SK-N-SH (cell line): ENCODE measurements around the gene CCDC141.
"Not testable (repeated sequence)": the region's sequence is repeated elsewhere in the genome, so short reads cannot be mapped to it uniquely, and the experiment has no call there.

Experiments
- CHD2 ChIP-seq: fragments of 150-350 bp; IDR thresholded peaks from 2 replicates; pipeline ENCODE4 v1.6.1; 2018; ENCODE audit warnings: low read length; ENCODE audit not compliant: partially characterized antibody
- CTCF ChIP-seq: fragments of 200-600 bp; sonication (generic); IDR thresholded peaks from 2 replicates; pipeline ENCODE4 v1.6.1; 2017; ENCODE audit warnings: antibody characterized with exemption, mild to moderate bottlenecking, moderate library complexity
- EP300 ChIP-seq, 2 experiments: IDR thresholded peaks; 2 replicates each; pipeline versions ENCODE4 v1.4.0 to v1.6.1; 2012; ENCODE audit warnings: borderline replicate concordance in 1 of 2, low read depth in 1 of 2, low read length in 1 of 2
- MAX ChIP-seq: IDR thresholded peaks from 2 replicates; pipeline ENCODE4 v1.4.0; 2012; ENCODE audit warnings: low read depth
- MEF2A ChIP-seq: IDR thresholded peaks from 2 replicates; pipeline ENCODE4 v1.4.0; 2012; ENCODE audit warnings: low read depth, borderline replicate concordance
- POLR2AphosphoS5 ChIP-seq: IDR thresholded peaks from 2 replicates; pipeline ENCODE4 v1.6.1; 2012; ENCODE audit warnings: low read depth, low read length
- SMC3 ChIP-seq: IDR thresholded peaks from 2 replicates; pipeline ENCODE4 v1.6.1; 2012; ENCODE audit warnings: low read depth, low read length, improper control_type of control experiment
- TEAD4 ChIP-seq: IDR thresholded peaks from 2 replicates; pipeline ENCODE4 v1.4.0; 2012; ENCODE audit warnings: mild to moderate bottlenecking, borderline replicate concordance; ENCODE audit not compliant: insufficient read depth
- TF ChIP-seq, protein P1 (sequence below): IDR thresholded peaks from 2 replicates; pipeline ENCODE4 v1.6.1; 2012; ENCODE audit warnings: mild to moderate bottlenecking, low read depth, low read length, moderate library complexity

DNA sequence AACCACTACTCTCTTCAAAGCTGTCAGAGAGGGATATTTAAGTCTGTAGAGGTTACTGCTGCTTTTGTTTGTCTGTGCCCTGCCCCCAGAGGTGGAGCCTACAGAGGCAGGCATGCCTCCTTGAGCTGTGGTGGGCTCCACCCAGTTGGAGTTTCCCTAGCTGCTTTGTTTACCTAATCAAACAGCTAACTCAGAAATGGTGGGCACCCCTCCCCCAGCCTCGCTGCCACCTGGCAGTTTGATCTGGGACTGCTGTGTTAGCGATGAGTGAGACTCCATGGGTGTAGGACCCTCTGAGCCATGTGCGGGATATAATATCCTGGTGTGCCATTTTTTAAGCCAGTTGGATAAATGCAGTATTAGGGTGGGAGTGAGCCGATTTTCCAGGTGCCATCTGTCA, 43.0 kb upstream of the CCDC141 start:
- not testable (repeated sequence) for TF ChIP-seq CTCF; EP300 (IDR thresholded peaks at IDR 0.05; ENCODE audit: borderline replicate concordance in 1 of 2, low read depth in 1 of 2, low read length in 1 of 2); CHD2; POLR2AphosphoS5; MAX; MEF2A; TEAD4; SMC3
- TF ChIP-seq, protein P1, sequence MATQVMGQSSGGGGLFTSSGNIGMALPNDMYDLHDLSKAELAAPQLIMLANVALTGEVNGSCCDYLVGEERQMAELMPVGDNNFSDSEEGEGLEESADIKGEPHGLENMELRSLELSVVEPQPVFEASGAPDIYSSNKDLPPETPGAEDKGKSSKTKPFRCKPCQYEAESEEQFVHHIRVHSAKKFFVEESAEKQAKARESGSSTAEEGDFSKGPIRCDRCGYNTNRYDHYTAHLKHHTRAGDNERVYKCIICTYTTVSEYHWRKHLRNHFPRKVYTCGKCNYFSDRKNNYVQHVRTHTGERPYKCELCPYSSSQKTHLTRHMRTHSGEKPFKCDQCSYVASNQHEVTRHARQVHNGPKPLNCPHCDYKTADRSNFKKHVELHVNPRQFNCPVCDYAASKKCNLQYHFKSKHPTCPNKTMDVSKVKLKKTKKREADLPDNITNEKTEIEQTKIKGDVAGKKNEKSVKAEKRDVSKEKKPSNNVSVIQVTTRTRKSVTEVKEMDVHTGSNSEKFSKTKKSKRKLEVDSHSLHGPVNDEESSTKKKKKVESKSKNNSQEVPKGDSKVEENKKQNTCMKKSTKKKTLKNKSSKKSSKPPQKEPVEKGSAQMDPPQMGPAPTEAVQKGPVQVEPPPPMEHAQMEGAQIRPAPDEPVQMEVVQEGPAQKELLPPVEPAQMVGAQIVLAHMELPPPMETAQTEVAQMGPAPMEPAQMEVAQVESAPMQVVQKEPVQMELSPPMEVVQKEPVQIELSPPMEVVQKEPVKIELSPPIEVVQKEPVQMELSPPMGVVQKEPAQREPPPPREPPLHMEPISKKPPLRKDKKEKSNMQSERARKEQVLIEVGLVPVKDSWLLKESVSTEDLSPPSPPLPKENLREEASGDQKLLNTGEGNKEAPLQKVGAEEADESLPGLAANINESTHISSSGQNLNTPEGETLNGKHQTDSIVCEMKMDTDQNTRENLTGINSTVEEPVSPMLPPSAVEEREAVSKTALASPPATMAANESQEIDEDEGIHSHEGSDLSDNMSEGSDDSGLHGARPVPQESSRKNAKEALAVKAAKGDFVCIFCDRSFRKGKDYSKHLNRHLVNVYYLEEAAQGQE: not testable (repeated sequence)
